IMR-90 (cell line): ENCODE measurements around the gene BEND3.

Experiments
- BHLHE40 ChIP-seq: fragments of 150-350 bp; IDR thresholded peaks from 2 replicates; pipeline ENCODE4 v1.6.1; 2016; ENCODE audit warnings: mild to moderate bottlenecking, low read depth, low read length
- CEBPB ChIP-seq: IDR thresholded peaks from 2 replicates; pipeline ENCODE4 v1.6.1; 2012; ENCODE audit warnings: low read depth, low read length, improper control_type of control experiment
- CHD1 ChIP-seq: IDR thresholded peaks from 2 replicates; pipeline ENCODE4 v1.6.1; 2012; ENCODE audit warnings: low read depth, low read length, improper control_type of control experiment
- MAFK ChIP-seq: IDR thresholded peaks from 2 replicates; pipeline ENCODE4 v1.6.1; 2012; ENCODE audit warnings: low read depth, low read length, improper control_type of control experiment
- MAZ ChIP-seq: IDR thresholded peaks from 2 replicates; pipeline ENCODE4 v1.6.1; 2012; ENCODE audit warnings: low read depth, mild to moderate bottlenecking, low read length, improper control_type of control experiment, moderate library complexity, borderline replicate concordance
- MXI1 ChIP-seq: IDR thresholded peaks from 2 replicates; pipeline ENCODE4 v1.6.1; 2012; ENCODE audit warnings: low read depth, mild to moderate bottlenecking, low read length, moderate library complexity, borderline replicate concordance
- POLR2A ChIP-seq: IDR thresholded peaks from 2 replicates; pipeline ENCODE4 v1.6.1; 2012; ENCODE audit warnings: mild to moderate bottlenecking, low read depth, low read length
- RAD21 ChIP-seq: IDR thresholded peaks from 2 replicates; pipeline ENCODE4 v1.6.1; 2012; ENCODE audit warnings: low read length, improper control_type of control experiment
- RCOR1 ChIP-seq: IDR thresholded peaks from 2 replicates; pipeline ENCODE4 v1.6.1; 2012; ENCODE audit warnings: mild to moderate bottlenecking, low read length, improper control_type of control experiment; ENCODE audit not compliant: insufficient replicate concordance
- SMC3 ChIP-seq: fragments of 150-350 bp; IDR thresholded peaks from 2 replicates; pipeline ENCODE4 v1.6.1; 2016; ENCODE audit warnings: low read depth, mild to moderate bottlenecking, antibody characterized with exemption, low read length, moderate library complexity
- TF ChIP-seq, protein P1 (sequence below): conservative IDR thresholded peaks from 2 replicates; pipeline ENCODE4 v1.5.1; 2012; ENCODE audit warnings: mild to moderate bottlenecking, low read depth, low read length, improper control_type of control experiment
- TF ChIP-seq, protein P2 (sequence below): fragments of 150-350 bp; IDR thresholded peaks from 2 replicates; pipeline ENCODE4 v1.6.1; 2017; ENCODE audit warnings: mild to moderate bottlenecking, antibody characterized with exemption, low read length, low read depth

DNA sequence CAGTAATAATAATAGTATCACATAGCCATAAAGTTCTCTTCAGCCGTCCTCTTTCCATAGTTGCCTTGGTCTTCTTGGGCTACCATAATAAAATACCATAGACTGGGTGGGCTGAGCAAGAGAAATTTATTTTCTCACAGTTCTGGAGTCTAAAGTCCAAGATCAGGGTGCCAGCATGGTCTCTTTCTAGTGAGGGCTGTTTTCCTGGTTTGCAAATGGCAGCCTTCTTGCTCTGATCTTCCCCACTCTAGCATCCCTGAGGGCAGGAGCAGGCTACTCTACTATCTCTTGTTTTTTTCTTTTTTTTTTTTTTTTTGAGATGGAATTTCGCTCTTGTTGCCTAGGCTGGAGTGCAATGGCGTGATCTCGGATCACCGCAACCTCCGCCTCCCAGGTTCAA is 8.2 kb upstream of the BEND3 start:
- TF ChIP-seq, protein P1, sequence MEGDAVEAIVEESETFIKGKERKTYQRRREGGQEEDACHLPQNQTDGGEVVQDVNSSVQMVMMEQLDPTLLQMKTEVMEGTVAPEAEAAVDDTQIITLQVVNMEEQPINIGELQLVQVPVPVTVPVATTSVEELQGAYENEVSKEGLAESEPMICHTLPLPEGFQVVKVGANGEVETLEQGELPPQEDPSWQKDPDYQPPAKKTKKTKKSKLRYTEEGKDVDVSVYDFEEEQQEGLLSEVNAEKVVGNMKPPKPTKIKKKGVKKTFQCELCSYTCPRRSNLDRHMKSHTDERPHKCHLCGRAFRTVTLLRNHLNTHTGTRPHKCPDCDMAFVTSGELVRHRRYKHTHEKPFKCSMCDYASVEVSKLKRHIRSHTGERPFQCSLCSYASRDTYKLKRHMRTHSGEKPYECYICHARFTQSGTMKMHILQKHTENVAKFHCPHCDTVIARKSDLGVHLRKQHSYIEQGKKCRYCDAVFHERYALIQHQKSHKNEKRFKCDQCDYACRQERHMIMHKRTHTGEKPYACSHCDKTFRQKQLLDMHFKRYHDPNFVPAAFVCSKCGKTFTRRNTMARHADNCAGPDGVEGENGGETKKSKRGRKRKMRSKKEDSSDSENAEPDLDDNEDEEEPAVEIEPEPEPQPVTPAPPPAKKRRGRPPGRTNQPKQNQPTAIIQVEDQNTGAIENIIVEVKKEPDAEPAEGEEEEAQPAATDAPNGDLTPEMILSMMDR: no peak
- TF ChIP-seq CEBPB: no peak
- no peak for TF ChIP-seq POLR2A
- no peak for TF ChIP-seq RCOR1
- no peak for TF ChIP-seq MAFK
- TF ChIP-seq SMC3: no peak
- TF ChIP-seq CHD1: no peak
- no peak for TF ChIP-seq RAD21
- TF ChIP-seq MAZ: no peak
- TF ChIP-seq, protein P2, sequence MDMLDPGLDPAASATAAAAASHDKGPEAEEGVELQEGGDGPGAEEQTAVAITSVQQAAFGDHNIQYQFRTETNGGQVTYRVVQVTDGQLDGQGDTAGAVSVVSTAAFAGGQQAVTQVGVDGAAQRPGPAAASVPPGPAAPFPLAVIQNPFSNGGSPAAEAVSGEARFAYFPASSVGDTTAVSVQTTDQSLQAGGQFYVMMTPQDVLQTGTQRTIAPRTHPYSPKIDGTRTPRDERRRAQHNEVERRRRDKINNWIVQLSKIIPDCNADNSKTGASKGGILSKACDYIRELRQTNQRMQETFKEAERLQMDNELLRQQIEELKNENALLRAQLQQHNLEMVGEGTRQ: no peak
- no peak for TF ChIP-seq BHLHE40
- TF ChIP-seq MXI1: no peak
